Prostate gland (tissue), 2 donors: ENCODE results near the gene FNDC3B. TPM values are rescaled to one million over a fixed set of nuclear protein-coding genes. Genes with fewer than 3 reads are reported as not detected.
"Not testable (repeated sequence)": the region's sequence is repeated elsewhere in the genome, so short reads cannot be mapped to it uniquely, and the experiment has no call there.

Source experiments
- DNase-seq: peaks from one replicate; pipeline ENCODE4 v3.0.0-alpha.2; 2019; ENCODE audit warnings: low spot score
- H3K27ac ChIP-seq, 2 donors: fragments of 200-600 bp; sonication (generic); 2 replicates each; pipeline ENCODE4 v1.5.1; 2017 to 2019
- H3K27me3 ChIP-seq: fragments of 200-600 bp; sonication (generic); replicated peaks from 2 replicates; pipeline ENCODE4 v1.5.1; 2019; ENCODE audit not compliant: insufficient read depth
- H3K36me3 ChIP-seq, 2 donors: fragments of 200-600 bp; sonication (generic); 1 replicate in 1 of 2; 2 replicates in 1 of 2; pipeline versions ENCODE4 v1.5.1 to v1.8.1; 2017 to 2019
- H3K4me1 ChIP-seq: fragments of 200-600 bp; sonication (generic); replicated peaks from 2 replicates; pipeline ENCODE4 v1.5.1; 2019
- H3K4me3 ChIP-seq, 2 donors: fragments of 200-600 bp; sonication (generic); 2 replicates each; pipeline ENCODE4 v1.5.1; 2017 to 2019
- H3K9me3 ChIP-seq: fragments of 200-600 bp; sonication (generic); 2 replicates; pipeline ENCODE4 v1.5.1; 2017
- CTCF ChIP-seq, 4 experiments: fragments of 200-600 bp in 2 of 4; fragments of 450-650 bp in 2 of 4; sonication (generic) in 2 of 4; IDR thresholded peaks; 1 replicate in 3 of 4; 2 replicates in 1 of 4; pipeline ENCODE4 v1.5.1; 2016 to 2019; ENCODE audit warnings: antibody characterized with exemption in 4 of 4, mild to moderate bottlenecking in 2 of 4, moderate library complexity in 2 of 4
- POLR2A ChIP-seq: fragments of 450-650 bp; IDR thresholded peaks from one replicate; pipeline ENCODE4 v1.6.1; 2016; ENCODE audit warnings: antibody characterized with exemption, mild to moderate bottlenecking
- POLR2AphosphoS5 ChIP-seq: sonication (generic); formaldehyde crosslinking; IDR thresholded peaks from one replicate; pipeline ENCODE4 v1.6.1; 2017; ENCODE audit warnings: antibody characterized with exemption
- WGBS: methylation state at CpG from one replicate; pipeline ENCODE4 v1.1.5; 2018; 5-methylcytosine and 5-hydroxymethylcytosine counted together
- intact Hi-C: fragments of 100-400 bp; cut with DNase I; formaldehyde crosslinking; loops from one replicate; pipeline ENCODE4 v1.14.2; 2022
- total RNA-seq, 2 donors: library from RNA; depleted of rRNA; stranded (reverse); fragments of >200 nt; gene quantifications; one replicate each; pipeline ENCODE4 v1.1.0, GENCODE V29; 2016

The FNDC3B gene
- total RNA-seq, 2 donors from 2014 or later: 35.9 to 62.4 TPM

DNA sequence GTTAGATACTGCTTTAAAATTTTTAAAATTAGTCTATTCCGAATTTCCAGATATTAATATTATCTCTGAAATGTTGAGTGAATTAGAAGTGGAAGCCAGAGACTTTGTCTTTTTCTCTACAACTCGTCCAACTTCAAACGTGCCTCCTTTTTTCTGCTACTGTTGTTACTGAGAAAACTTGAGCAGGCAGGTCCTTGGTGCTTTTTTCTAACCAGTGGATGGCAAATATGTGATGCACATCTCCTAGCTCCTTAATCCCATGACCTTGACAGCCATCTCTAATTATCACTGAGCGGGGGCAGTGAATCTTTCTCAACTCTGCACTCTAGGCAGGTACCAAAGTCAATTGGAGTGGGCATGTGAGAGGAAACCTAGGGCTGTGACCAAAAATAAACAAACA lies 50.7 kb downstream of the FNDC3B start:
- Histone ChIP-seq H3K4me1 (no peaks in the 10 kb centered on the region), H3K4me3 (no peak overlapping the region), H3K27ac (no peak overlapping the region), H3K9me3 (no peaks in the 10 kb centered on the region), H3K27me3 (no peaks in the 10 kb centered on the region), H3K36me3 (no peaks in the 10 kb centered on the region)
- DNase-seq: no peak
- WGBS: 68% methylated on average over 4 of the region's 4 CpGs
- intact Hi-C loops: no loop called here
- no peak for TF ChIP-seq CTCF (IDR thresholded peaks at IDR 0.05)
- TF ChIP-seq POLR2A: no peak
- no peak for TF ChIP-seq POLR2AphosphoS5

GRCh38 chr3:172092658-172093057 lies 53.3 kb downstream of the FNDC3B start:
- Histone ChIP-seq H3K27me3 (no peaks in the 10 kb centered on the region), H3K27ac (no peak overlapping the region), H3K4me3 (no peak overlapping the region), H3K9me3 (no peaks in the 10 kb centered on the region), H3K36me3 (no peaks in the 10 kb centered on the region), H3K4me1 (no peaks in the 10 kb centered on the region)
- intact Hi-C loops: no loop called here
- WGBS: 100% methylated on average over 5 of the region's 5 CpGs
- no peak for TF ChIP-seq POLR2A
- TF ChIP-seq CTCF (IDR thresholded peaks at IDR 0.05): no peak
- TF ChIP-seq POLR2AphosphoS5: no peak
- no peak for DNase-seq

GRCh38 chr3:172093581-172094443 lies 54.4 kb downstream of the FNDC3B start:
- H3K9me3 ChIP-seq, intact Hi-C loops, H3K27me3 ChIP-seq, H3K27ac ChIP-seq, H3K4me1 ChIP-seq, DNase-seq, H3K36me3 ChIP-seq, H3K4me3 ChIP-seq: not testable (repeated sequence)
- WGBS: 88% methylated on average over 12 of the region's 13 CpGs

- no peak for TF ChIP-seq POLR2A
- TF ChIP-seq POLR2AphosphoS5: no peak
- TF ChIP-seq CTCF (IDR thresholded peaks at IDR 0.05): no peak
- Histone ChIP-seq H3K27me3 (no peaks in the 10 kb centered on the region), H3K36me3 (no peaks in the 10 kb centered on the region), H3K4me3 (no peak overlapping the region), H3K9me3 (no peaks in the 10 kb centered on the region), H3K27ac (no peak overlapping the region), H3K4me1 (no peaks in the 10 kb centered on the region)
- 97% methylated on average over 7 of the region's 7 CpGs for WGBS
- intact Hi-C loops: no loop called here
- DNase-seq: no peak
Observed at GRCh38 chr3:172094621-172095557, 55.5 kb downstream of the FNDC3B start.

- TF ChIP-seq POLR2AphosphoS5 (no peak), CTCF (IDR thresholded peaks at IDR 0.05) (no peak), POLR2A (no peak)
- H3K36me3 ChIP-seq: no peaks in the 10 kb centered on the region
- no peaks in the 10 kb centered on the region for H3K27me3 ChIP-seq
- no peaks in the 10 kb centered on the region for H3K9me3 ChIP-seq
- no peak overlapping the region for H3K4me3 ChIP-seq
- intact Hi-C loops: no loop called here
- no peaks in the 10 kb centered on the region for H3K4me1 ChIP-seq
- 58% methylated on average over 3 of the region's 3 CpGs for WGBS
- no peak overlapping the region for H3K27ac ChIP-seq
- DNase-seq: no peak
Observed at GRCh38 chr3:172096881-172097420, 57.6 kb downstream of the FNDC3B start.
